GM12874 (cell line): ENCODE data around the gene EPHA4.

Experiments
- TF ChIP-seq, protein P1 (sequence below): IDR thresholded peaks from 2 replicates; pipeline ENCODE4 v1.5.1; 2011; ENCODE audit warnings: low read depth, mild to moderate bottlenecking, control low read depth, low read length, moderate library complexity; ENCODE audit not compliant: insufficient read depth

EPHA4 gene

DNA sequence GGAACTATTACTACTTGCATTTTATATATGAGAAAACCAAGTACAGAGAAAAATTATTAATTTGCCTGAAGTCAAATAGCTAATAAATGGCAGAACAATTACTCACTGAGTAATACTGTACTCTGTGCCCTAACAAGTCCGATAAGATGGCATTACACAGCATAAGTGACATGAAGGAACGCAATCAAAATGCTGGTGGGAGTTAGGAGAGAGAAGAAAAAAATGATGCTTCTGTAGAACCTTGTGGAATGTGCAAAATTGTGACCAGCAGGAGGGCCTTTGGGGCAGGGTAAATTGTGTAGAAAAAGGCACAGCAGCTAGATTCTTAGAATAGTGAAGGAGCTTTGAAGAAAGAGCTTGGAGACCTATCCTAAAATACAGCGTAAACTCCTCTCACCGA, 32.9 kb downstream of the EPHA4 start:
- TF ChIP-seq, protein P1, sequence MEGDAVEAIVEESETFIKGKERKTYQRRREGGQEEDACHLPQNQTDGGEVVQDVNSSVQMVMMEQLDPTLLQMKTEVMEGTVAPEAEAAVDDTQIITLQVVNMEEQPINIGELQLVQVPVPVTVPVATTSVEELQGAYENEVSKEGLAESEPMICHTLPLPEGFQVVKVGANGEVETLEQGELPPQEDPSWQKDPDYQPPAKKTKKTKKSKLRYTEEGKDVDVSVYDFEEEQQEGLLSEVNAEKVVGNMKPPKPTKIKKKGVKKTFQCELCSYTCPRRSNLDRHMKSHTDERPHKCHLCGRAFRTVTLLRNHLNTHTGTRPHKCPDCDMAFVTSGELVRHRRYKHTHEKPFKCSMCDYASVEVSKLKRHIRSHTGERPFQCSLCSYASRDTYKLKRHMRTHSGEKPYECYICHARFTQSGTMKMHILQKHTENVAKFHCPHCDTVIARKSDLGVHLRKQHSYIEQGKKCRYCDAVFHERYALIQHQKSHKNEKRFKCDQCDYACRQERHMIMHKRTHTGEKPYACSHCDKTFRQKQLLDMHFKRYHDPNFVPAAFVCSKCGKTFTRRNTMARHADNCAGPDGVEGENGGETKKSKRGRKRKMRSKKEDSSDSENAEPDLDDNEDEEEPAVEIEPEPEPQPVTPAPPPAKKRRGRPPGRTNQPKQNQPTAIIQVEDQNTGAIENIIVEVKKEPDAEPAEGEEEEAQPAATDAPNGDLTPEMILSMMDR = no peak

DNA sequence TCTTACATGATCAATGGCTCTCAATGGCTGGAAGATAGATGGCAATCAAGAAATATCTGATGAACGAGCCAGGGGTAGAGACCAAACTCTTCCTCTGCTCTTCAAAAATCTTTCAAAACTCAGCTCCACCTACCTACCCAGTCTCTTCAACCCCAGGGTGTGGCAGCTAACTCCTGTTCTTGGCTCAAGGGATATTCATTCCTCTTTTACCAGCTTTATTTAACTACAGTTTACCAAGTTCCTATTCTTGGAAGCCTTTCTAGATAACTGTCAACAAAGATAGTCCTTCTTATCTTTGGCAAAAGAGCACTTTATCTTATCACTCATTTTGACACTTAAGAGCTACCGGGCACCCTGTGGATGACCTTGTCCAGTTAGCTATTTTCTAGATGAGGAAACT, 36.3 kb downstream of the EPHA4 start:
- TF ChIP-seq, protein P1 = no peak

DNA sequence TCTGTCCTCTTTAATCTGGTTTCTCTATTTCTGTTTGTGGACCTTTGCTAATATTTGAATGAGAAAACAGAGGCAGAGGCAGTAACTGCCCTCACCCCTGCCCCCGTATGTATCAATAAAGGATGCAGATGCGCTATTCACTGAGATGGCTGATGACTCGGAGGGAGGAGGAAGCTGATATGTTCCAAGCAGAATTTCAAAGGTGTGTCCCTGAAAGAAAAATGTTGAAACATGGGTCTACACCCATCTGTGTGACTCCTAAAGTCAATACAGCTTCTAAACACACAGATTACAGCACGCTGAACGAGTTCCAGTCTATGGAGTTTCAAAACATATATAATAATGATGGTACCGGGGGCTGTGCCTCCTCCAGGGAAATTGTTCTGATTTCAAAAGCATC, 38.8 kb downstream of the EPHA4 start:
- TF ChIP-seq, protein P1 = no peak

DNA sequence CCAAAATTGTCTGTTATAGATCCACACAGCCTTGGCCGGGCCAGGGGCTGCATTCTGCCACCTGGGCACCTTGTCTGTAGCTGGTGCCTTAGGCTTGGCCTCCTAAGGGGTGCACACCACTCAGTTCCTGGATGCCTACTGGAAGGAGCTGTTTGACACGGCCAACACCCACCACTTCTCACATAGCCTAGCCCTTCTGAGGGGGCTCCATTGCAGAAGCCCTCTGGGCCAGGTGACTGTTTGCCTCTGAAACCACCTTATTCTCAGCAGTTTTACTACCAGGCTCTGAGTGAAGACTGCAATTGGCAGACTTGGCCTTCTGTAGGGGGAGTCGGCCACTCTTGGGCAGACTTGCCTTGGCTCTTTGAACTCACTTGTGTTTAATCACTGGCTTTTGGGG, 39.5 kb downstream of the EPHA4 start:
- TF ChIP-seq, protein P1 = no peak

DNA sequence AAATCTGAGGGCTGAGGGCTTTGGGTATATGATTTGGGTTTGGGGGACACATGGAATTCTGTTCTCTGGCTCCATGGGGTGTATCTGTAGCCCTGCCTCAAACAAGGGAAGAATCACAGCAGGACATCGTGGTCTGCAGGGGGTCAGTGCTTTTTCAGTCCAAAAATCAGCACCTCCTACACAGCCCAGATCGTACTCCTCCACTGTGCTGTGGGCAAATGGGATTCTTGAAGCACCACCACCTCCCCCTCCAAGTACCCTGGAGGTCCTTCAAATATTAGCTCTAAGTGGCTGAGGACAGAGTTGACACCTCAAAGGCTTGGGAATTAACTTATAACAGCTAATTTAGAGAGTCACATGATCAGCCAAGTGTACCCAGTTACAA, 41.5 kb downstream of the EPHA4 start:
- TF ChIP-seq, protein P1 = no peak

DNA sequence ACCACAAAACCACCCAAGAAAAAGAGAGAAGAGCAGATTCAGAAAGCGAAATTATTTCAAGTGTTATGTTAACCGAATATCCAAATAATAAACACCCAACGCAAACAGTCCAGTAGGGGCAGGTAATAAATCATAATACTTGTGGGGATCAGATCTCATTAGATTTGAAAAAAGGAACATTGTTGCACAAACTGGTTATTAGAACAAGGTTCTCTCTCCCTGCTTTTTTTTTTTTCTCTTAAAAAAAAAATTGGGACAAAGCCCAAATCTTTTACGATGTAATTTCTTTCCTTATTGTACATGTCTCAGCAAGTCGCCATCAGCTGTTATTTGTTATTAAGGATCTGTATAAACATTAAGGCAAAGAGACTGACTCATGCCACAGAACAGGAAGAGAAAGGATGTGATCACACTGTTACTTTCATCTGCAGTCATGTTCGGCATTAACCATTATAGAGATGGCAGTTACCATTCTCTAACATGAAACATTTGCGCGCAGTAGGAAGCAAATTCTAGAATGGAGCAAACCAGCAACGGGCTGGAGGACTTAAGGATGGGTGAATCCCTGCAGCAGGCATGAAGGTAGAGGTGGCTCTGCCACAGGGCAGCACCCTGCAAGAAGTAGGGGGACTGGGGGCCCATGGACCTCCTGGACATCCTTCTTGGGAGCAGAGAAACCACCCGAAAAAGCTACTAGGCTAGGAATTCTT, 42.0 kb downstream of the EPHA4 start:
- TF ChIP-seq, protein P1 = no peak

DNA sequence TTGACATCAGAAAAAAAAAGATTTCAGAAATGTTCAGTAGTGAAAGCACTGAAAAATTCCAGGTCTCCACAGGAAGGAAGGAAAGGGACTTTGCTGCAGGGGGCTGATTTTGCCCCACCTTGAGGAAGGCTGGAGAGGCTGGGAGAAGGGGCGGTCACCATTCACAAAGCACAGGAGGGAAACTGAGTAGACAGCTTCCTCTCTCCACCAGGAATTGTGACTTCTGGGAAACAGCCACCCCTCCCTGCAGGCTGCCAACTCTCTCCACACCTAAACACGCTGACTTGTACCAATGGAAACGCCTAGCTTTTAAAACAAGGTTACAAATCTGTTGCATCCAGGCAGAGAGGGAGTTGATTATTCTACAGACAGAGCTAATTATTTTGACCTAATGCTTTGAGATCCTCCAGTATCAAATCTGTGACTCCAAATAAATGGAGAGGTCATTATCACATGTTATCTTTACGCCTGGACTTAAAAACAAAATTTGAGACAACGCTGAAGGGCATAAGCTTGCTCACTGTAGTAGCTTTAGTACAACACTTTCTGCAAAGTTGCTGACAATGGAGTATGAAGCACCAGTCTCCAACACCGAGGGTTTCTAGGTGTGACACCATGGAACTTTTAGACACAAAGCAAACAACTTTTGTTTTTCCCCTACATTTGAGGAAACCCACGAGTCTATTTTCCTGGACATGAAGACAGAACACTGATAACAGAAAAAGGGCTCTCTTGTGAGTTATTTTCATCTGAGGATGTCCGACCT, 42.7 kb downstream of the EPHA4 start:
- TF ChIP-seq, protein P1 = no peak
